GM23338 (cell line): ENCODE results near the gene PAIP2. TPM values are rescaled to one million over a fixed set of nuclear protein-coding genes. Genes with fewer than 3 reads are reported as not detected.
A peak's percentile ranks its signal among the peaks of the same experiment; 100 is the strongest.
"Not testable (repeated sequence)": the region's sequence is repeated elsewhere in the genome, so short reads cannot be mapped to it uniquely, and the experiment has no call there.

Experiments used
- ATAC-seq: fragments of 200-7000 bp; cut with Tn5 transposase; 3 replicates; pipeline ENCODE4 v1.9.1; 2020
- DNase-seq: peaks from one replicate; pipeline ENCODE4 v3.0.0-alpha.2; 2015; ENCODE audit warnings: low spot score
- H2AFZ ChIP-seq: fragments of 200-600 bp; sonication (generic); 2 replicates; pipeline ENCODE4 v1.8.0; 2016; ENCODE audit warnings: antibody characterized with exemption, mild to moderate bottlenecking, moderate library complexity
- H3F3A ChIP-seq: fragments of 200-600 bp; sonication (generic); replicated peaks from 2 replicates; pipeline ENCODE4 v1.8.0; 2017; ENCODE audit warnings: antibody characterized with exemption, mixed run types, low read depth
- H3K27ac ChIP-seq: fragments of 200-600 bp; sonication (generic); 2 replicates; pipeline ENCODE4 v1.6.1; 2016; ENCODE audit warnings: low read depth
- H3K27me3 ChIP-seq: fragments of 200-600 bp; sonication (generic); 2 replicates; pipeline ENCODE4 v1.8.0; 2016; ENCODE audit warnings: mild to moderate bottlenecking, mixed run types, moderate library complexity; ENCODE audit not compliant: insufficient read depth
- H3K36me3 ChIP-seq: fragments of 200-600 bp; sonication (generic); 2 replicates; pipeline ENCODE4 v1.8.0; 2016; ENCODE audit warnings: mild to moderate bottlenecking; ENCODE audit not compliant: insufficient read depth
- H3K4me1 ChIP-seq: fragments of 200-600 bp; sonication (generic); 2 replicates; pipeline ENCODE4 v1.8.0; 2016; ENCODE audit warnings: mild to moderate bottlenecking, moderate library complexity; ENCODE audit not compliant: insufficient read depth
- H3K4me2 ChIP-seq: fragments of 200-600 bp; sonication (generic); 2 replicates; pipeline ENCODE4 v1.7.1; 2017; ENCODE audit warnings: mixed run types
- H3K4me3 ChIP-seq: fragments of 200-600 bp; sonication (generic); 2 replicates; pipeline ENCODE4 v1.6.1; 2016; ENCODE audit warnings: mixed run types
- H3K79me2 ChIP-seq: fragments of 200-600 bp; sonication (generic); replicated peaks from 2 replicates; pipeline ENCODE4 v1.8.0; 2017; ENCODE audit warnings: mild to moderate bottlenecking; ENCODE audit not compliant: insufficient read depth
- H3K9me2 ChIP-seq: fragments of 200-600 bp; sonication (generic); 2 replicates; pipeline ENCODE4 v1.8.0; 2017; ENCODE audit not compliant: insufficient read depth
- H4K20me1 ChIP-seq: fragments of 200-600 bp; sonication (generic); replicated peaks from 2 replicates; pipeline ENCODE4 v1.8.0; 2017; ENCODE audit warnings: mild to moderate bottlenecking; ENCODE audit not compliant: insufficient read depth
- H3K27ac Mint-ChIP-seq: 2 replicates; pipeline ENCODE4 v1.8.0; 2020; ENCODE audit warnings: inconsistent platforms, mild to moderate bottlenecking, moderate library complexity, mixed read lengths
- H3K27me3 Mint-ChIP-seq: 3 replicates; pipeline ENCODE4 v1.8.0; 2022; ENCODE audit warnings: low read depth, mild to moderate bottlenecking, moderate library complexity, mixed read lengths, inconsistent platforms; ENCODE audit not compliant: insufficient read depth, poor library complexity
- H3K36me3 Mint-ChIP-seq: 3 replicates; pipeline ENCODE4 v1.8.0; 2021; ENCODE audit warnings: low read depth, mild to moderate bottlenecking, inconsistent platforms, moderate library complexity, mixed read lengths
- H3K4me1 Mint-ChIP-seq: 3 replicates; pipeline ENCODE4 v1.8.0; 2020; ENCODE audit warnings: mild to moderate bottlenecking, inconsistent platforms, mixed read lengths
- H3K4me3 Mint-ChIP-seq: 3 replicates; pipeline ENCODE4 v1.8.0; 2021; ENCODE audit warnings: moderate library complexity, mild to moderate bottlenecking, inconsistent platforms, mixed read lengths
- H3K9me3 Mint-ChIP-seq: 3 replicates; pipeline ENCODE4 v1.8.0; 2020; ENCODE audit warnings: moderate library complexity, mild to moderate bottlenecking, inconsistent platforms, mixed read lengths
- CREB1 ChIP-seq: fragments of 250-450 bp; sonication (Bioruptor Pico); IDR thresholded peaks from 2 replicates; pipeline ENCODE4 v1.5.0; 2020; ENCODE audit warnings: low read depth, mild to moderate bottlenecking, moderate library complexity
- CTCF ChIP-seq, 2 experiments: fragments of 200-600 bp in 1 of 2; sonication (generic) in 1 of 2; conservative IDR thresholded peaks; 2 replicates each; pipeline versions ENCODE4 v1.5.1 to v1.6.1; 2016 to 2017; ENCODE audit warnings: antibody characterized with exemption in 2 of 2, low read depth in 2 of 2, mild to moderate bottlenecking in 2 of 2, moderate library complexity in 1 of 2
- ETS1 ChIP-seq: IDR thresholded peaks from 2 replicates; pipeline ENCODE4 v1.6.1; 2016; ENCODE audit warnings: antibody characterized with exemption
- EZH2phosphoT487 ChIP-seq: fragments of 200-600 bp; sonication (generic); IDR thresholded peaks from one replicate; pipeline ENCODE4 v1.8.1; 2018; ENCODE audit warnings: antibody characterized with exemption; ENCODE audit not compliant: unreplicated experiment
- JUNB ChIP-seq: IDR thresholded peaks from one replicate; pipeline ENCODE4 v1.6.1; 2016; ENCODE audit warnings: antibody characterized with exemption; ENCODE audit not compliant: unreplicated experiment
- NANOG ChIP-seq: IDR thresholded peaks from 2 replicates; pipeline ENCODE4 v1.6.1; 2016; ENCODE audit warnings: antibody characterized with exemption, borderline replicate concordance
- POLR2AphosphoS5 ChIP-seq: IDR thresholded peaks from 2 replicates; pipeline ENCODE4 v1.6.1; 2016; ENCODE audit warnings: antibody characterized with exemption, low read depth
- REST ChIP-seq: IDR thresholded peaks from one replicate; pipeline ENCODE4 v1.6.1; 2018; ENCODE audit warnings: antibody characterized with exemption; ENCODE audit not compliant: unreplicated experiment
- STAT1 ChIP-seq: IDR thresholded peaks from one replicate; pipeline ENCODE4 v1.6.1; 2016; ENCODE audit warnings: antibody characterized with exemption; ENCODE audit not compliant: unreplicated experiment
- ZNF114 ChIP-seq: fragments of 250-450 bp; sonication (Bioruptor Pico); IDR thresholded peaks from 2 replicates; pipeline ENCODE4 v1.5.0; 2020; ENCODE audit warnings: mild to moderate bottlenecking, moderate library complexity
- ZNF331 ChIP-seq: fragments of 250-450 bp; sonication (Bioruptor Pico); IDR thresholded peaks from 2 replicates; pipeline ENCODE4 v1.5.0; 2020; ENCODE audit warnings: low read depth, mild to moderate bottlenecking, moderate library complexity
- polyA plus RNA-seq: library from polyadenylated mRNA; unstranded; fragments of >200 nt; fragmentation: Nextera tagmentation; extraction: Ambion mirVana; gene quantifications from 2 replicates; pipeline ENCODE4 v1.2.1, GENCODE V29; 2016
- total RNA-seq: library from RNA; depleted of rRNA; stranded (reverse); fragments of >200 nt; shearing (Covaris generic); gene quantifications from 2 replicates; pipeline ENCODE4 v1.2.3, GENCODE V29; 2014

The PAIP2 gene
- total and polyA plus RNA-seq, 2 experiments from 2014 or later, result 132 to 277 TPM

GRCh38 chr5:139354186-139354585, 12.5 kb downstream of the PAIP2 start (continued):
- no peak for TF ChIP-seq ZNF331 (CRISPR knock-in tag)
- TF ChIP-seq ZNF114 (CRISPR knock-in tag), result no peak
- no peak for TF ChIP-seq STAT1
- TF ChIP-seq EZH2phosphoT487, result no peak

- Histone ChIP-seq H4K20me1 (peaks cover 89% of the 10 kb centered on the region), H3K27ac (peak overlapping the region; percentile 57; the same call in 1 of the 2 replicates), H3K79me2 (peaks cover 100% of the 10 kb centered on the region)
- H3K4me1 ChIP-seq, H3K4me1 Mint-ChIP-seq, H3K4me3 Mint-ChIP-seq, H2AFZ ChIP-seq, H3K4me3 ChIP-seq, H3K27ac Mint-ChIP-seq, H3K9me2 ChIP-seq, ATAC-seq, H3K36me3 ChIP-seq, H3K27me3 ChIP-seq, DNase-seq, H3K27me3 Mint-ChIP-seq, H3F3A ChIP-seq, H3K4me2 ChIP-seq, H3K9me3 Mint-ChIP-seq: not testable (repeated sequence)
- H3K36me3 Mint-ChIP-seq, result peaks cover 21% of the 10 kb centered on the region; the same call in 2 of the 3 replicates
Observed at GRCh38 chr5:139355900-139356299, 14.2 kb downstream of the PAIP2 start.

- ATAC-seq, result no peak
- Mint-ChIP-seq H3K9me3 (no peaks in the 10 kb centered on the region), H3K4me3 (no peak overlapping the region), H3K36me3 (peaks cover 24% of the 10 kb centered on the region; the same call in 2 of the 3 replicates), H3K27me3 (no peaks in the 10 kb centered on the region), H3K4me1 (no peaks in the 10 kb centered on the region), H3K27ac (no peak overlapping the region)
- H3K4me2 ChIP-seq, result no peak overlapping the region
- no peaks in the 10 kb centered on the region for H3K4me1 ChIP-seq
- no peak for DNase-seq
- H3F3A ChIP-seq, result 0 out of 2 replicates have a peak, but pooled peaks cover 7% of the 10 kb centered on the region
- H3K4me3 ChIP-seq, result no peak overlapping the region
- H3K36me3 ChIP-seq, result no peaks in the 10 kb centered on the region; the same call in 1 of the 2 replicates
- H3K79me2 ChIP-seq, result peaks cover 100% of the 10 kb centered on the region
- TF ChIP-seq JUNB (no peak), CREB1 (CRISPR knock-in tag) (no peak), POLR2AphosphoS5 (no peak)
- H3K27me3 ChIP-seq, result no peaks in the 10 kb centered on the region
- no peak overlapping the region for H2AFZ ChIP-seq
- H4K20me1 ChIP-seq, result peaks cover 96% of the 10 kb centered on the region
- no peak overlapping the region for H3K27ac ChIP-seq
- H3K9me2 ChIP-seq, result no peaks in the 10 kb centered on the region
Observed at GRCh38 chr5:139358064-139358463, 16.4 kb downstream of the PAIP2 start.

- Histone ChIP-seq H3K9me2 (no peaks in the 10 kb centered on the region), H3K36me3 (peaks cover 18% of the 10 kb centered on the region), H4K20me1 (peaks cover 87% of the 10 kb centered on the region), H3F3A (0 out of 2 replicates have a peak, but pooled peaks cover 10% of the 10 kb centered on the region), H3K4me1 (no peaks in the 10 kb centered on the region), H3K27me3 (no peaks in the 10 kb centered on the region), H3K27ac (no peak overlapping the region), H3K79me2 (peaks cover 92% of the 10 kb centered on the region), H3K4me2 (no peak overlapping the region), H2AFZ (no peak overlapping the region), H3K4me3 (no peak overlapping the region)
- Mint-ChIP-seq H3K4me3 (no peak overlapping the region), H3K27ac (no peak overlapping the region), H3K9me3 (no peaks in the 10 kb centered on the region), H3K27me3 (no peaks in the 10 kb centered on the region), H3K4me1 (no peaks in the 10 kb centered on the region), H3K36me3 (peaks cover 36% of the 10 kb centered on the region)
- no peak for ATAC-seq
- DNase-seq, result no peak
- no peak for TF ChIP-seq ETS1
- TF ChIP-seq CREB1 (CRISPR knock-in tag), result no peak
- no peak for TF ChIP-seq JUNB
- no peak for TF ChIP-seq ZNF331 (CRISPR knock-in tag)
- TF ChIP-seq NANOG, result no peak
- no peak for TF ChIP-seq CTCF (conservative IDR thresholded peaks at IDR 0.05; ENCODE audit: low read depth in 2 of 2)
- TF ChIP-seq REST, result no peak
- TF ChIP-seq POLR2AphosphoS5, result no peak
Observed at GRCh38 chr5:139360384-139360783, 18.7 kb downstream of the PAIP2 start.
